Measurements from ENCODE around the gene PPP1R13B. TPM values are rescaled to one million over a fixed set of nuclear protein-coding genes. Genes with fewer than 3 reads are reported as not detected.

PPP1R13B gene
- total RNA-seq, 4 donors from 2014 or later, result 19.9 to 25.2 (median 23.6) TPM

DNA sequence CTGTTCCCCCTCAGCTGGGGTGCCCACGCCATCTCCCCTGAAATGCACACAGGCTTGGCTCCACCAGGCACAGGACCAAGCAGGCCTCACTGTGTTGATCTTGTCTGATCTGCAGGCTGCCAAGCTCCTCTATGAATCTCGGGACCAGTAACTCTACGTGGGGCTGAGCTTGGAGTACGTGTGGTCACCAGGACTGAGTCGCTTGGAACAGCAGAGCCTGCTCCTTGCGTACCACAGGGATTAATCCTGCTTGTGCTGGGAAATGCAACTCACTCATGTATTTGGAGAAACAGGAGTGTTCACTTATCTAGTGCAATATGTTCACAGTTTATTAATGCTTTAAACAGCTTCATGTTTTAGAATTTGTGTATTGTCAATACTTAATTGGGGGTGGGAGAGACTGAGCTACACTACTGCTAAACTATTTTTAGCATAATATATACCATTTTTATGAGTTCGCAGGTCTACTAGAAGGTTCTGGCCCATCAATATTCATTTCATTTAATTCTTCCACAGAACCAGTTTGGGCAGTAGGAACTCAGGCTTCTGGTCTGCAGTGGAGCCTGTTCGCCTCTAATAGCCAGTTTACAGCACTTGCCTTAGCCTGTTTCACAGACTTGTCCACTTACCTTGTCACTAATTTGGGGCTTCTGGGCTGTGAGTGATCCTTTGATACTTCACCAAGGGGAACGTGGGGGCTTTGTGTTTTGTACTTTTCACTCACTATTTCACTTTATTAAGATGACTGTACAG is 114.3 kb downstream of the PPP1R13B start:
- Histone ChIP-seq H3K4me1 (peaks cover 37 to 84% (median 65%) of the 10 kb centered on the region in 4 donors), H3K9me3 (no peaks in the 10 kb centered on the region), H3K4me3 (no peak overlapping the region), H3K36me3 (peaks cover 40 to 91% (median 67%) of the 10 kb centered on the region in 4 donors), H3K27ac (replicated peaks in 1 of 4) (peak overlapping the region in 2 of 4 donors; percentile 31 to 92), H3K27me3 (no peaks in the 10 kb centered on the region)
- TF ChIP-seq EP300 (IDR thresholded peaks at IDR 0.05), result no peak
- TF ChIP-seq POLR2A (IDR thresholded peaks at IDR 0.05; ENCODE audit: low read depth), result no peak
- TF ChIP-seq, protein P1, sequence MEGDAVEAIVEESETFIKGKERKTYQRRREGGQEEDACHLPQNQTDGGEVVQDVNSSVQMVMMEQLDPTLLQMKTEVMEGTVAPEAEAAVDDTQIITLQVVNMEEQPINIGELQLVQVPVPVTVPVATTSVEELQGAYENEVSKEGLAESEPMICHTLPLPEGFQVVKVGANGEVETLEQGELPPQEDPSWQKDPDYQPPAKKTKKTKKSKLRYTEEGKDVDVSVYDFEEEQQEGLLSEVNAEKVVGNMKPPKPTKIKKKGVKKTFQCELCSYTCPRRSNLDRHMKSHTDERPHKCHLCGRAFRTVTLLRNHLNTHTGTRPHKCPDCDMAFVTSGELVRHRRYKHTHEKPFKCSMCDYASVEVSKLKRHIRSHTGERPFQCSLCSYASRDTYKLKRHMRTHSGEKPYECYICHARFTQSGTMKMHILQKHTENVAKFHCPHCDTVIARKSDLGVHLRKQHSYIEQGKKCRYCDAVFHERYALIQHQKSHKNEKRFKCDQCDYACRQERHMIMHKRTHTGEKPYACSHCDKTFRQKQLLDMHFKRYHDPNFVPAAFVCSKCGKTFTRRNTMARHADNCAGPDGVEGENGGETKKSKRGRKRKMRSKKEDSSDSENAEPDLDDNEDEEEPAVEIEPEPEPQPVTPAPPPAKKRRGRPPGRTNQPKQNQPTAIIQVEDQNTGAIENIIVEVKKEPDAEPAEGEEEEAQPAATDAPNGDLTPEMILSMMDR (IDR thresholded peaks at IDR 0.05), result no peak
- TF ChIP-seq POLR2AphosphoS5 (IDR thresholded peaks at IDR 0.05), result no peak
- WGBS, result 86% methylated on average over 8 of the region's 9 CpGs
- intact Hi-C loops (cut with DNase I), result no loop called here
- DNase-seq (ENCODE audit: extremely low spot score), result no peak

DNA sequence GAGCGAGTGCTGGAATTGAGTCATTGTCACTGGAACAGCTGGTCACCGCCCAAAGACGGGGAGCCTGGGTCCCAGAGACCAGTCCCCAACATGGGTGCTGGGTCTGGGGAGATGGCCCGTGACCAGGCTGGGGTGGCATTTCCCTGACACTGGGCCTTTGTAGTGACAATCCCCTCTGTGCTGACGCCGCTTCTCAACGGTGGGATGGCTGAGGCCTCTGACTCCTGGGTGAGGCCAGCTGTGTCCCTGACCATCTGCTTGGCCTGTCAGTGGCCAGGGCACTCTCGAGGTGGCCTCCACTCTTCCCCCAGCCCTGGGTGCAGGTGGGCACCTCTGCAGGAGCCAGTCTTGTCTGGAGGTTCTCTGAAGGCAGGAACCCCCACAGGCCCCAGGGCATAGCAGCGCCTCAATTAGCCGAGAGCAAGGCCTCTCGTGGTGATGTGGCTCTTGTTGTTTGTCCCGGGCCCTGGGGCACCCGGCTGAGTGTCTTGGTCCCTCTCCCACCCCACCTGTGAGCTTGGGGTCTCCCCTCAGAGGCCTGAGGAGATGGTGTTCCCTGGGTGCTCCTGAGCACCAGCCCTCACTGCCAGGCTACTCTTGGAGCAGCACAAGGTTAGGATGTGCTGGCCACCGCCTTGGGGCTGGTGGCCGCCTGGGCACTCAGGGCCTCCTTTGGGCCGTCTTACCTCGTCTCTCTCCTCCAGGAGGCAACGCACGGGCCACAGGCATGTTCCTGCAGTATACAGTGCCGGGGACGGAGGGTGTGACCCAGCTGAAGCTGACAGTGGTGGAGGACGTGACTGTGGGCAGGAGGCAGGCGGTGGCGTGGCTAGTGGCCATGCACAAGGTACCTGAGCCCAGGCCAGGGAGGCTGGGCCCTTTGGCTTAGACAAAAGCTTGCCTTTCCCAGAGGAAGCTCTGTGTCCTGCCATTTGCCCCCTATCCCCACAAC is 115.2 kb downstream of the PPP1R13B start:
- no peak for DNase-seq (ENCODE audit: extremely low spot score)
- WGBS, result 94% methylated on average over 20 of the region's 24 CpGs
- peak overlapping the region in 2 of 4 donors; percentile 1 to 92 for H3K27ac ChIP-seq (replicated peaks in 1 of 4)

GRCh38 chr14:103731481-103731880 is 115.9 kb downstream of the PPP1R13B start:
- H3K27ac ChIP-seq (replicated peaks in 1 of 4), result no peak overlapping the region
- no peak overlapping the region for H3K4me3 ChIP-seq
- H3K9me3 ChIP-seq, result no peaks in the 10 kb centered on the region
- whole genome bisulfite sequencing, result 87% methylated on average over 15 of the region's 15 CpGs
- intact Hi-C loops (cut with DNase I), result no loop called here
- no peak for DNase-seq (ENCODE audit: extremely low spot score)
- H3K36me3 ChIP-seq, result peaks cover 40 to 84% (median 78%) of the 10 kb centered on the region in 4 donors
- H3K4me1 ChIP-seq, result peaks cover 30 to 75% (median 58%) of the 10 kb centered on the region in 4 donors
- TF ChIP-seq, protein P1 (IDR thresholded peaks at IDR 0.05), result no peak
- TF ChIP-seq EP300 (IDR thresholded peaks at IDR 0.05), result no peak
- TF ChIP-seq POLR2A (IDR thresholded peaks at IDR 0.05; ENCODE audit: low read depth), result no peak
- no peak for TF ChIP-seq POLR2AphosphoS5 (IDR thresholded peaks at IDR 0.05)
- no peaks in the 10 kb centered on the region for H3K27me3 ChIP-seq

More for the DNA sequence above, 115.2 kb downstream of the PPP1R13B start:
- peaks cover 40 to 89% (median 75%) of the 10 kb centered on the region in 4 donors for H3K36me3 ChIP-seq
- TF ChIP-seq POLR2AphosphoS5 (IDR thresholded peaks at IDR 0.05) (no peak), EP300 (IDR thresholded peaks at IDR 0.05) (no peak), POLR2A (IDR thresholded peaks at IDR 0.05; ENCODE audit: low read depth) (no peak)
- TF ChIP-seq, protein P1 (IDR thresholded peaks at IDR 0.05), result no peak
- H3K4me3 ChIP-seq, result no peak overlapping the region
- H3K9me3 ChIP-seq, result no peaks in the 10 kb centered on the region
- peaks cover 32 to 80% (median 61%) of the 10 kb centered on the region in 4 donors for H3K4me1 ChIP-seq
- intact Hi-C loops (cut with DNase I), result no loop called here
- no peaks in the 10 kb centered on the region for H3K27me3 ChIP-seq

- intact Hi-C loops (cut with DNase I), result no loop called here
- Histone ChIP-seq H3K36me3 (peaks cover 40 to 88% (median 80%) of the 10 kb centered on the region in 4 donors), H3K4me3 (no peak overlapping the region), H3K27ac (replicated peaks in 1 of 4) (peak overlapping the region; percentile 14 to 52 (median 30)), H3K27me3 (no peaks in the 10 kb centered on the region), H3K9me3 (no peaks in the 10 kb centered on the region), H3K4me1 (peaks cover 22 to 75% (median 58%) of the 10 kb centered on the region in 4 donors)
- peak in 1 of 2 donors; percentile 43 for TF ChIP-seq POLR2AphosphoS5 (IDR thresholded peaks at IDR 0.05)
- TF ChIP-seq, protein P1 (IDR thresholded peaks at IDR 0.05), result no peak
- DNase-seq (ENCODE audit: extremely low spot score), result no peak
- WGBS, result 59% methylated on average over 3 of the region's 15 CpGs
Observed at GRCh38 chr14:103730490-103731035, 116.8 kb downstream of the PPP1R13B start.
